Measurements from ENCODE around the gene UFSP1.
"Not testable (repeated sequence)": the region's sequence is repeated elsewhere in the genome, so short reads cannot be mapped to it uniquely, and the experiment has no call there.

The UFSP1 gene

GRCh38 chr7:100888988-100889750 is at the start of gene UFSP1:
UFSP1 (minus strand) TSS chr7:100889715; CDS start chr7:100889271, 444 bp downstream.
- no peak for DNase-seq

GRCh38 chr7:100936167-100936566 is 46.7 kb upstream of the UFSP1 start:
- not testable (repeated sequence) for DNase-seq

- not testable (repeated sequence) for DNase-seq
Measured at GRCh38 chr7:100935381-100935780, 45.9 kb upstream of the UFSP1 start.

- no peak for DNase-seq
Measured at GRCh38 chr7:100933734-100934133, 44.2 kb upstream of the UFSP1 start.

- no peak for DNase-seq
Measured at GRCh38 chr7:100929808-100930174, 40.3 kb upstream of the UFSP1 start.

GRCh38 chr7:100923616-100924015 is 34.1 kb upstream of the UFSP1 start:
- DNase-seq = not testable (repeated sequence)

- DNase-seq = no peak
Measured at GRCh38 chr7:100921039-100921438, 31.5 kb upstream of the UFSP1 start.

- not testable (repeated sequence) for DNase-seq
Measured at GRCh38 chr7:100919779-100920437, 30.4 kb upstream of the UFSP1 start.

GRCh38 chr7:100919335-100919734 is 29.8 kb upstream of the UFSP1 start:
- DNase-seq = not testable (repeated sequence)

- no peak for DNase-seq
Measured at GRCh38 chr7:100914879-100915447, 25.4 kb upstream of the UFSP1 start.

GRCh38 chr7:100914208-100914878 is 24.8 kb upstream of the UFSP1 start:
- DNase-seq = no peak

GRCh38 chr7:100911484-100911883 is 22.0 kb upstream of the UFSP1 start:
- DNase-seq = no peak

- not testable (repeated sequence) for DNase-seq
Measured at GRCh38 chr7:100910443-100910842, 20.9 kb upstream of the UFSP1 start.

GRCh38 chr7:100908512-100908911 is 19.0 kb upstream of the UFSP1 start:
- no peak for DNase-seq

- no peak for DNase-seq
Measured at GRCh38 chr7:100902638-100903037, 13.1 kb upstream of the UFSP1 start.

- no peak for DNase-seq
Measured at GRCh38 chr7:100901921-100902332, 12.4 kb upstream of the UFSP1 start.

- DNase-seq = no peak
Measured at GRCh38 chr7:100900978-100901377, 11.5 kb upstream of the UFSP1 start.

GRCh38 chr7:100899432-100899831 is 9.9 kb upstream of the UFSP1 start:
- DNase-seq = no peak

- no peak for DNase-seq
Measured at GRCh38 chr7:100897772-100898454, 8.4 kb upstream of the UFSP1 start.

GRCh38 chr7:100896732-100897608 is 7.5 kb upstream of the UFSP1 start:
- DNase-seq = peak; percentile 57

GRCh38 chr7:100895956-100896731 is 6.6 kb upstream of the UFSP1 start:
- DNase-seq = no peak

Measured in activated CD4-positive, alpha-beta T cell treated with anti-CD3 and anti-CD28 coated beads, Interleukin-2, amount 50 U/mL, for 1 hour (primary cell).